HG03108 (cell line): ENCODE data around the gene NAA35.

Experiments
- ATAC-seq: cut with Tn5 transposase; IDR thresholded peaks from one replicate; pipeline ENCODE4 v1.9.1; 2021; ENCODE audit warnings: moderate library complexity; ENCODE audit not compliant: unreplicated experiment

Gene NAA35

DNA sequence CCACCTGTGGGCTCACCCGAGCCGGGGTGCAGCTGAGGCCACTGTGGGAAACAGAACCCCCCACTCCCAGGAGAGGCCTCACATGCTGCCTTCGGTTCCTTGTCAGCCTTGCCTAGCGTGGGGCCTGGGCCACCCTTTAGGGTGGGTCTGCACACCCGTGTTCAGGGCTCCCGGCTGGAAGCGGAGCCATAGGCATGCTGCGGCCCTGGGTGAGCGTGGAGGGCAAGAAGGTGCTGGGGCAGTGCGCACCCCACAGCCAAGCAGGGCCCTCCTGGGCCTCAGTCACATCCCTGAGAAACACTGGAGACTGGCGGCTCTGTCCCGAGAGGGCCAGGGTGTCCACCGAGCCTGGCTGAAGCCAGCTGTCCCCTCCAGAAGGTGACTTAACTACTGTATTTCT is 116.5 kb downstream of the NAA35 start:
- no peak for ATAC-seq

DNA sequence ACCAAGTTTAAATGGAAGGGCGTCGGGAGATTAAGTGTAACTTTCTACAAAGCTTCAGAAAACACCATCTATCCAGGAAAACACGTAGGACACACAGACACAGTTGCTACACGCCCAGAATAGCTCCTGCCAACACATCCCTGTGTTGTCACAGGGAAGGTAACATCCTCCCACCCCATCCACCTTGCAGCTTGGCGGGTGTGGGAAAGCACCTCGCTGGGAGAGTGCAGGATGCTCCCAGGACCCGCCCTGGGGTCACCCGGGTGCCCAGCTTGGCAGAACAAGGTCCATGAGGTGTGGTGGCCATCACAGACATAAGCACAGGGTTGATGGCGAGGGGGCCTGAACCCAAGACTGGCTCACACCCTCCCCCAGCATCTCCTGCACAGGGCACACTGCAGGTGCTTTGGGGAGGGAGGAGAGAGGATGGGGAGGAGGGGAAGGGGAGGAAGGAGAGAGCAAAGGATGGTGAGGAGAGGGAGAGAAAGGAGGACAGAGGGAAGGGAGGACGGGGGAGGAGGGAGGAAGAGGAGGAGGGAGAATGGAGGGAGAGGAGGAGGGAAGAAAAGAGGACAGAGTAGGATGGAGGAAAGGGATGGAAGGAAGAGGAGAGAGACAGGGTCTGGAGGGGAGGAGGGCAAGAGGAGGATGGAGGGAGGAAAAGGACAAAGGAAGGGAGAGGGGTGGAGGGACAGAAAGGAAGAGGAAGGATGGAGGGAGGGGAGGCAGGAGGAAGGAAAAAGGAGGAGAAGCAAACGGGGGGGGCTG is 121.2 kb downstream of the NAA35 start:
- no peak for ATAC-seq

- no peak for ATAC-seq
Measured at GRCh38 chr9:86062845-86063693, 122.1 kb downstream of the NAA35 start.

DNA sequence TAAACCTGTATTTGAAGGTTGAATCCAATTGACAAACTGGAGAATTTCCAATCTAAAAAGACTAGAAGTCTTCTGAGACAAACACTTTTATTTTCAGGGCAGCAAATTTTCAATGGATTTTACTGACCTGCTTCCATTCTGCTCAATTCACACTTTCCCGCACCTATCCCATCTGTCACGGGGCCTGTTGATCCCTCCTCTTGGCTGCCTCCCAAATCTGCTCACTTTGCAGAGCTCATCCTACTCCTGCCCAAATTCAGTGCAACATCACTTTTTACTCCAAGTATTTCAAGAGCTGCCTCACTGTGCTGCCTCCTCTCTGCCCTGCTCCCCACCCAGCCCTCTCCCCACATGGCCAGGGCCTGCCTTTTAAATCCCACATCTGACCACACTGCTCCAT is 123.3 kb downstream of the NAA35 start:
- ATAC-seq = no peak

DNA sequence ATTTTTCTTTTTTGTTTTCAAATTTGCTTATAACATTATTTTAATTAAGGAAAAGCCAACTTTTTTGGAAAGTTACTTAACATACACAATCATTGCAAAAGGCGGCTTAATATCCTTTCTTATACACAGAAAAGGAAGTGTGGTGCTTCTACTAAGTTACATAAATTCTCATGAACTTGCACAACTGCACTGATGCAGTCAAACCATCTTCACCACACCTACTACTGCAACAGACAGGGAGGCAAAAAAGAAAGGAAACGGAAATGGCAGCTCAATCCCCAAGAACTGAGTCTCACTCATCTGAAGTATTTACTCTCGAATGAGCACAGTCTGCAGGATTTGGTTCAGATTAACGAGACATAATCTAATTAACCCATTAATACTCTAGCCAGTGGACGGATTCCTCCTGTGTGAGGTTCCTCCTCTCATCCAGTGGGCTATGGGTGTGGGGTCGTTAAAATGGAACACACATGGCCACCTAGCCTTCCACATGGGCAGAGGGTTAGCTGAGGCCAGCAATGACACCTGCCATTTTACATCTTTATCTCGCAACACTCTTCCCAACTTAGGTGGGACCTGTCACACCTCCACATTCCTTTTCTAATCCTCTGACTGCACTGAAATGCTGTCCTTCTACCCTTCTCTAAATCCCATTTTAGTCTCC is 128.4 kb downstream of the NAA35 start:
- no peak for ATAC-seq
